Umbilical cord (tissue), 2 donors: ENCODE measurements around the gene APBB2. TPM values are rescaled to one million over a fixed set of nuclear protein-coding genes. Genes with fewer than 3 reads are reported as not detected.

Experiments
- DNase-seq: peaks from one replicate; pipeline ENCODE4 v3.0.0-alpha.2; 2015; ENCODE audit warnings: low spot score
- total RNA-seq: library from RNA; depleted of rRNA; stranded (reverse); fragments of >200 nt; gene quantifications from one replicate; pipeline ENCODE4 v1.2.3, GENCODE V29; 2014; ENCODE audit warnings: low replicate concordance; ENCODE audit not compliant: insufficient read depth

The APBB2 gene
- total RNA-seq, 1 donor from 2014 or later = 60.2 TPM

DNA sequence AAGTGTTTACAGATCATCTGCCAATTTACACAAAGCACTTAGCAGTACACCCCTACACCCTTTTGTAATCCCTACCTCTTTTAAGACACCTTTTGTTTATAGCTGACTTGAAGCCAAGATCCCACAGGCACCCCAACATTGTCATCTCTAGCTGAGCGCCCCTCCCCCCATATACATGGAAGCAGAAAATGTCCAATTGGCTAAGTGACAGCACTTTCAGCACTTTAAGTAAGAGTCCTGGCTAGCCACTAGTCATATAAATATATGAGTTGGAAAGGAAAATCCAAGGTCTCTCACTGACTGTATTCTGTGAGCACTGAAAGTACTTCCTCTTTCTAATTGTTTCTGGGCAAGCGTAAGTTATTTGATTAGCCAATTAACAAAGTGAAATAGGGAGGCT, 356.4 kb downstream of the APBB2 start:
- DNase-seq = no peak

DNA sequence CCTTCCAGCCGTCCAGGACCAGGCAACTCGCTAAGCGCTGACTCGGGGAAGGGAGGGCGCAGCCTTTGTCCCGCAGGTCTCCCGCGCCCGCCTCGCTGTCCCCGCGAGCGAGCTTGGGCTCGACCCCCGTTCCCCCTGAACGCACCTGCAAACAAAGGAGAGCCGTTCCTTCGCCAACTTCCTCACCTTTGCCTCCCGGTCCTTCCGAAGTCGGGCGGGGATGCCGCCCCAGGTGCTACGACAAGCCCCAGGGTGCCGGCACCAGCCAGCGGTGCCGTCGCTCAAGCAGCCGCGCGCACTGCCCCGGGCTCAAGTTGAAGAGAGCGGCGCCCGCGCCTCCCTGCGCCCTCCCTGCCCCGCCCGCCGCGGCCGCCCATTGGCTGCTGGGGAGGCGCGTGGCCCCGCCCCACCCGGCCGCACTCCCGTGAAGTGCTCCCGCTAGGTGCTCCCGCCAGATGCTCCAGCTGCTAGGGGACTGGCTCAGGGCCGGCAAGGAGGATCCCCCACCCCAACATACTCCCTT, 357.4 kb downstream of the APBB2 start:
- DNase-seq = peak; percentile 64

DNA sequence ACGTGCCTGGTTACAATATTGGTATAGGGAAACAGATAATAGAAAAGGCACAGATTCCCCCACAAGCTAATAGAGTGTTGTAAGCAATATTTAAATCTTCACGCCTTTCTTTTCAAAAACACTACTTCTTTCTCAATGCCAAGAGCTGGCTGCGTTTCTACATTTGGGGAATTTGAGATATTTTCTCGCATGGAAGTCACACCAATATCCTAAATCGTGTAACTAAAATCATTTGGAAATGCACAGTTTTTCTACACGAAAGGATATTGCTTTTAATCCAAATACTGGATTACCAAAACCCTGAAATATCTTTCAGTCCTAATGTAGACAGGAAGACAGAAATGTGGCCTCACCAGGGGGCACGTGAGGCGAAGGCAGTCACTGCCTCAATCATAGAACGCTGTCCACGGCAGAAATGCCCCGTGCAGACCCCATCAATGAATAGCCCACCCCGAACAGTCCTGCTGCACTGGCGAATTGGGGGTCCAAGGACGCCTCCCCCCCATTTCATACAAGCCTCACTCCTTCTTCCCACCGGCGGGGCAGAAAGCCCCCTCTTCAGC, 358.0 kb downstream of the APBB2 start:
- no peak for DNase-seq

DNA sequence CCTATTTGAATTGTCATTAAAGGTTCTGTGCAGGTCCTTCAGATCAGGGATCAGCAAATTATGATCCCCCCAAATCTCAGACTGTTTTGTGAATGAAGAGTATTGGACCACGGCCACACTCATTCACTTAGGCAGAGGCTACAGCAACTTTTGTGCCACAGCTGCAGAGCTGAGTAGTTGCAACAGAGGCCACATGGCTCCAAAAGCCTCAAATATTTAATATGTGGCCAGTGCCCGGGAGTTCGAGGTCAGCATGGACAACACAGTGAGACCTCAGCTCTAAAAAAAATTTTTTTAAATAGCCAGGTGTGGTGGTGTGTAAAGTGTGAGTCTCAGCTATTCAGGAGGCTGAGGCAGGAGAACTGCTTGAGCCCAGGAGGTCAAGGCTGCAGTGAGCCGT, 363.8 kb downstream of the APBB2 start:
- DNase-seq = no peak

DNA sequence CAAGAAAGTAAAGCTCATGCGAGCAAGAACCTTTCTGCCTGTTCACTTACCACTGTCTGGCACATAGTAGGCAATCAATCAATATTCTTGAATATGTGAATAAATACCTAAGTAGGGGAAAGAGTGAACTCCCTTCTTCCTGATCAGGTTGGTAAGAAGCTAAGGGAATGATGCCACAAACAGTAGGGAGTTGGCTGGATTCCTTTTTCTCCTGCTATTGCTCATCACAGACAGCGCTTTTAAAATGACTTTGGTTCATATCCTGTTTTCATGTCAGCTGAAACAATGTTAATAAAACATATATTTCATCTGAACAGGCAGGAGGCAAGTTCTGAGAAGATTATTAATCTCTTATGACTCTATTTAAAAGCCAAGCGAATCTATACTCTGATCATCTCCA, 365.4 kb downstream of the APBB2 start:
- no peak for DNase-seq

DNA sequence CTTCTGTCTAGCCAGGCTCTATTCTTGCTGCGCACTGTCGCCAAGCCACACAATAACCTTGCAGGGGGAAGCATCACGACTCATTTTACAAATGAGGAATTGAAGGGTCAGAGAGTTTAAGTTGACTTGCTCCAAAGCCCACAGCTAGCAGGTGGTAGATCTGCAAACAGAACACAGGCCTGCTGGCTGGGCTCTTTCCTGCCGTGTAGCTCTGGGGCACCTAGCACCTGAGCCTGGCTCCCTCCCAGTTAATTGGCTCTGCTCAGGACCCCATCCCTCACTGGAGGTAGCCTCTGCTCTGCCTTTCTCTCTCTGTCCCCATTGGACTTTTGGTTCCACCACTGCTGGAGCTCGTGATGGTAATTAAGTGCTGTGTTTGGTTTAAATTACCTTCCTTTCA, 366.1 kb downstream of the APBB2 start:
- DNase-seq = no peak

DNA sequence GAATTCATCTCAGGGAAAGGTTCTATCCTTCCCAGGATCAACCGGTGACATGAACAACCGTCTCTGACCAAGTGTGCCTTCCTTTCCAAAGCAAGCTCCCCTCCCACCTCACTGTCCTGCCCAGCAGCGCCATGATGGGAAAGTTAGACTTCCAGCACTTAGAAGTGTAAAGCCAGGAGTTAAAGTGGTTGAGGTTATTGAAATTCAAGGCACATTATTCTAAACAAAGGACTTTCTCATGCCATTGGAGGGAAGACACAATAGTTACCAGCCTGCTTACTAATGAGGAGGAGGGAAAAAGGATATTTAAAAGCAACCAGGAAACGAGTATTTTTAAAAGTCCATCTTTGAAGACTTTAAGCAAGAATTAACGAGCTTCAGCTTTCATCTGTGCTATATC, 367.8 kb downstream of the APBB2 start:
- DNase-seq = no peak

DNA sequence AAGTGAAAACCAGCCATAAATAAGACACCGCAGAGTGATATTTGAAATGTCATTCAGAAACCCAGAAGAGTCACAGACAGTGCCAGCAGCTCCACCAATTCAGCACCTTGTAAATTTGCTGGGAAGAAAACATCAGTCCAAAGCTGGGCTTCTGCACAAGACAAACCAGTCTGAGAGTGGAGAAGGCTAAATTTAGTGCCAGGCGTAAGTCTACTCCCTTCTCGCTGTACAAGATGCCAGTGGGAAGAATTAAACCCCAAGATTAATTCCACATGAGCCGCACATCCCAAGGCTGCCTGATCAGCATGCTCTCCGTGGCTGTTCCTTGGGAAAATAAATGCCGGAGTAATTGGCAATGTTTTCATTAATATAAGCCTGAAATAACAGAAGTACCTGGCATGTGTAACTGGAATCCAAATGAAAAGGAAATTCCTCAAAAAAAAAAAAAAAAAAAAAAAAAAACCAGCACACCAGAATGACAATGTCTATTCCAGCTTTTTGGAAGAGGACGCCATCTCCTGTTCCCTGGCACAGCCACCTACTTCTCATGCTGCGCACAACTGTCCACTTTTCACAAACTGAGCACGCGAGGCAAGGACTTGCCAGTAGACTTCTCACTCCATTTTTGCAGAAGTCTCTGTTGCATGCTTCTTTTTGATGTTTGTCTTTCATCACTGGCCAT, 369.0 kb downstream of the APBB2 start:
- peak; percentile 8 for DNase-seq

DNA sequence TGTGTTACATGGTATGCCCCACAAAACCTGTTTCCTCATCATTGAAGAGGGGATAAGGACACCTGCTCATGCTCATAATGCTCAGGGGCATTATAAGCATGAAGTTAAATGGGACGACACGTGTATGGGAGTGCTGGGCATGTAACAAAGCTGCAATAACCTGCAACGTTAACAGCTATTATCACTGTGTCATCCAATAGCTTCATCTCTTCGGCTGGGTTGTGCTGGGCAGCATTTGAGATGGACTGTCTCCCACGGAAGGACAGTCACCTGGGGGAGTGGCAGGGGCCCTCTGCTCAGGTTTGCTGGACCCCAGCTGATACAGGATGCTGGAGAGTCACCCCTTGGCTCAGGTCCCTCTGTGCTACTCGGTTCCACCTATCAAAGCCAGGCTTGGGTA, 370.1 kb downstream of the APBB2 start:
- DNase-seq = no peak

DNA sequence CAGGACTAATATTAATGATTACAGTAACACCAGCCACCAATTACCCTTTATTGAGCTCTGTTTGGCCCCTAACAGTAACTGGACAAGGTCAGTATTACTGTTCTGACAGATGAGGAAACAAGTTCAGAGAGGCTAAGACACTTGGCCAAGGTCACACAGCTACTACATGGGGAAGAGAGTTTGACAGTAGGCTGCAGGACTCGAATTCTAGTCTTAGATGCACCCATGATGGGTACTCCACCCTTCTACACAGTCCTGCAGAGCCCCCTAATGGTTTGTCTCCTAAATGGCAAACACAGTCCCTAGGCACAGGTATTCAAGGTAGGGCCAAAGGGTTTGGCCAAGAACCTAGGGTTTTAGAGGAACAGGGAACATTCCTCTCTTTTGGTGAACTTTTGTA, 370.6 kb downstream of the APBB2 start:
- no peak for DNase-seq

DNA sequence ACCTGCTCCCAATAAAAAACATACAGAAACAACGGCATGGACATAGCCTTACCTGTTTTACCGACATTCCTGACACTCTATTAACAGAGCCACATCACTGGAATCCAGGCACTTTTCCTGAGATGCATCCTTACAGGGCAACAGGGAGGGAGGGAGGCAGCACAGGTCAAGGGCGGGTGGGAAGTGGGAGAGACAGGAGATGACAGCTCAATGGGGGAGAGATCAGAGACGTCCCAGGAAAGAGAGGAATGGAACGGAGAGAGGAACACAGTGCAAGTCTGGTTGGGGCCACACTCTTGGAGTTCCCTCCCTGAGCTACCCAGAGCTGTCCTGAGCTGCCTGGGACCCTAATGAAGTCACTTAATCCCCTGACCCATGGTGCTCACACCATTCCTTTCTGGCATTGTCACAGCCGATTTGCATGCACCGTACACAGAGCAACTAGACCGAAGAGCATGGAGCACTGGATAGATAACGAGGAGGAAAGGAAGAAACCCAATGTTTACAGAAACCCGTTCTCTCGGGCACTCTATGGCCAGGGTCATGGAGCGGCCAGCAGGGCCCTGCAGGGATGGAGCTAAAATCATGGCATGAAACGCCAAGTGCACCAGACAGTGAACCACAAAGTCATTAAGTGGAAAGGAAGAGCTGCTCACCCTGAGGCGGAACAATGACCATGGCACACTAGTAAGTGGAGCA, 371.5 kb downstream of the APBB2 start:
- no peak for DNase-seq

DNA sequence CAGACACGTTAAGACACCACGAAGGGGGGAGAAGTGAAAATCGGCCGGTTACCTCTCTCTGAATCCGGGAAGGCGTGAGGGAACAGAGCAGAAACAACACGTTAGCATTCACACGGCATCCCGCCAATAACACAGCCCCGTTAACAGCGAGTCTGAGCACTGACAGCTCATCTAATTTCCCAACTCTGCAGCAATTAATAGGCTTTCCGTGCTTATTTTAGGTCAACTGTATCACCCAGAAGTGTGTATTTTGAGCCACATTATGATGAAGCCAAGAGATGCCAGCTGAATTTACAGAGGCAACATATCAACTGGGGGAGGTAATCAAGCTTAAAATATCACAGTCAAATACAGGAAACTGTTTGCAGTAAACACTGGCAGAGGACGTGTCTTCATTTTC, 372.0 kb downstream of the APBB2 start:
- no peak for DNase-seq

DNA sequence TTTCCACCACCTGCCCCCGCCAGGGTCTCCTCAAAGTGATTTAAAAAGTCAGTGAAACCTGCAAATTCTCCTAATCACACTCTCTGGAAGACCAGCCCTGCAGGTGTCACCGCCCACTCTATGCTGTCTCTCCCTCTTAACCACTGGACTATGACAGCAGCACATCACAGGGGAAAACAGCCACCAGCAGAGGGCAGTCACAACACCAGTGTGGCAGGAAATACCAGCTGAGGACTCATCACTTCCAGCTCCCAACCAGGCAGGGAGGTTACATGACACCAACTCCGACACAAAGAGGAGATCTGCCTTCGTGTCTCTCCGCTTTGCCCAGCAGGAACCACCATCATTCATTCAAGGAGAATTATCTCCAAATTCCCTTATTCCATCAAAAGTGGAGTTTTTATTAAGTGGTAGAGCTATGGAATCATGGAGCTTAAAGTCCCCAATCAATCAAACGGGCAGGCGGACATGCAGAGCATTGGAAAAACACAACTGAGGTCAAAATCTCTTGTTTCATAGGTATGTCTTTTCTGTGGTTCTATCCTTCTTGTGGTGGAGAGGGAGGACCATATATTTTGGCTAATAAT, 373.3 kb downstream of the APBB2 start:
- DNase-seq = peak; percentile 43

DNA sequence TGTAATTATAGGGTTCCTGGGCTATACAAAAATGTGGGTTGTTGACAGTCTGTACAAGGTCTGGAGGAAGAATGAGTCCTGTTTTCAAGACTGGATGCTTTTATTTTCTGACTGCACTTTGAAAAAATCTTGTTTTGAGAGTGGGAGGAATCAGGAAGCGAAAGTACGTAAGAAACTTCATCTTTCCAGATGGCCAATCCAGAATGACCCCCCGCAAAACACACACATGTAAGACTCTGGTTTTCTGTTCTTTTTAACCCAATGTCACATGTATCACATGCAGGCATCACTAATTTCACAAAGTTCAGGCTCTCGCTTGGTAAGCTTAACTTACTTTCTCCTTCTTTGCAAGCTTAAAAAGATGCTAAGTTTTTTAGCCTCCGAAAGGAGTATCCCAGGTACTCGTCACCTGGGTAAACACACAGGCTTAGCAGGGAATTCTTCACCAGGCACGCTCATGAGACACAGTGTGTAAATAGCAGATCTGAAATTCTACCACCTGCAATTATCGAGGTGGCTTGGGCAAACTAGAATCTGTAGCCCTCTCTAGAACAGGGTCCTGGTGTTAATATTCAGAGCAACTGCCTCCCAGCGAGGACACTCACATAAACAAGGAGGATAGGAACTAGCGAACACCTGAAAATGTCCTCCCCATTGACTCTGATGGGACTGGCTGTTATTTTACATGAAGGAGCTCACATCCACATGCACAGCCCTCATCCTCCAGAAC, 373.9 kb downstream of the APBB2 start:
- DNase-seq = no peak

DNA sequence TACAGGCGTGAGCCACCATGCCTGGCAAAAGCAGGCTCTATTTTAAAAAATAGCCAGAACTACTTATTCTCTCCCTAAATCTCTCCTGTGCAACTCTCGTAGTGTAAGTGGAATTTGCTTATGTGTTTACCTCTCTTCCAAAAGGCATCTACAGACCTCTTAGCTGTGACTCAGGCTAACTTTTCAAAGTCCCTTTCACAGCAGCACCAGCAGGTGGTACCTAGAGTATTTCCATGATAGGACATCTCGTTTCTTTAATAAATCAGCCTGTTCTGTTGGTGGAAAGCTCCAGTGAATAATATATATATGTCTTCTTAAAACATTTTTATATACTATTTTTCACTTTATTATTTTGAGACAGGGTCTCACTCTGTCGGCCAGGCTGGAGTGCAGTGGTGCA, 375.6 kb downstream of the APBB2 start:
- DNase-seq = no peak

DNA sequence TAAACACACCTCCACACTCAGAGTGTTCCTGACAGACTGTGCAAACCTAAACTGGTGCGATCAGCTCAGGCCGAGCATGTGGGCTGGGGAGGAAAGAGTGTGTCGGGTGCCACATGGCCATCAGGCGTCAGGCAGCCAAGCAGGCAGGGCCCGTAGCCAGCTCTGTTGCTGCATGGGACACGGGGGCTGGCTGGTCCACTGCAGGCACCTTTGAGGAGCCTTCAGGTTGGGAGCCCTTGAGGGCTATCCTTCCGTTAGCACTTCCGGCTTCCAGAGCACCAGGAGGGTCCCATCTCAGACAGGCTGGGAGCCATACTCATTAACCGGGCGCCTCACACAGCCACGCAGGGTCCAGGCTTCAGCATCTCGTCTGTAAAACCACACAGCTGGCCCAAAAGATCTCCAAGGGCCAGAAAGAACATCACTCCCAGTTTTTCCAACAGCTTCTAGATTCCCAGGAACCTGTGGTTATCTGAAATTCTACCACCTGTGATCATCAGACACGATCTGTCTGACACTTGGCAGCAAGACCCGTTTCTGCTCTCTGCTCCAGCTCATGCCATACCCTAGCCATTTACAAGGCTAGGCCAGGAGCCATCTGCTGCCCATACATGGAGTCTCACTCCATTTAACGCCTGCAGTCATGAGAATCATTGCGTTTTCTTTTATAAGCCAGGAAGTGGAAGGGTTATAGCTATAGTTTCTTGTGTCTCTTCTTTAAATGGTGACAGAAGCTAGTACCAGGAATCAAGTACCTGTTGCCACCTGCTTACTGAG, 377.1 kb downstream of the APBB2 start:
- no peak for DNase-seq

DNA sequence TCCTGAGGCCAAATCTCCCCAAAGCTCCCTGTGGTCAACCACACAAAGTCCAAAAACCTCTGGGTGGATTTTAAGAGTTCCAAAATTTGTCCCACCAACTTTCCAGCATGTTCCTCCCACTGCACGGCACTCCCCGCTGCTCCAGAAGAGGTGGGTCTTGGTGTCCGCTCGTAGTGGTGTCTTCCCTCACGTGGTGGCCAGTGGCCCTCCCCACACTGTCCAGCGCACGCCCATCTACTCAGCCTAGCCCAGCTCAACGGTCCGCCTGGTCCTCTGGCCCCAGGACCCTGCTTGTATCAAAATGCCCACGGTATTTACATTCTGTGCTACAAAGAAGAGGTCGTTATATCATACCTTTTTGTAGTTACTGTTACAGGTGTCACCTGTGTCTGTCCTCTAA, 381.1 kb downstream of the APBB2 start:
- no peak for DNase-seq

DNA sequence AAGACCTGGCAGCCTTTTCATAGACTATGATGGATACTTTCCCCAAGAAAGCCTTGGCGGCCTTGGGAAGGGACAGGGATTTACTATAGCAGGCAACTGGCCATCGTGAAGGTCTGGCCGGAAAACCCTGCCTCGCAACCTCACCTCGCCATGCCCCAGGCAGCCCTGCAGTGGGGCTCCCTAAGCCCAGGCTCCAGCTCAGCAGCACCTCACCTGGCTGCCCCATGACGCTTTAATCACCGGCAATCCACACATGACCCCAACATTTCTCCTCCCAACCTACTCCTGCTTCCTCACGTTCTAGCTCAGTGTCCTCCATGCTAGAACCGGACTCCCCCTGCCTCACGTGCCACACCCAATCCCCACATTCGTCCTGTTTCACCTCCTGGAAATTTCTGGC, 382.2 kb downstream of the APBB2 start:
- DNase-seq = no peak

DNA sequence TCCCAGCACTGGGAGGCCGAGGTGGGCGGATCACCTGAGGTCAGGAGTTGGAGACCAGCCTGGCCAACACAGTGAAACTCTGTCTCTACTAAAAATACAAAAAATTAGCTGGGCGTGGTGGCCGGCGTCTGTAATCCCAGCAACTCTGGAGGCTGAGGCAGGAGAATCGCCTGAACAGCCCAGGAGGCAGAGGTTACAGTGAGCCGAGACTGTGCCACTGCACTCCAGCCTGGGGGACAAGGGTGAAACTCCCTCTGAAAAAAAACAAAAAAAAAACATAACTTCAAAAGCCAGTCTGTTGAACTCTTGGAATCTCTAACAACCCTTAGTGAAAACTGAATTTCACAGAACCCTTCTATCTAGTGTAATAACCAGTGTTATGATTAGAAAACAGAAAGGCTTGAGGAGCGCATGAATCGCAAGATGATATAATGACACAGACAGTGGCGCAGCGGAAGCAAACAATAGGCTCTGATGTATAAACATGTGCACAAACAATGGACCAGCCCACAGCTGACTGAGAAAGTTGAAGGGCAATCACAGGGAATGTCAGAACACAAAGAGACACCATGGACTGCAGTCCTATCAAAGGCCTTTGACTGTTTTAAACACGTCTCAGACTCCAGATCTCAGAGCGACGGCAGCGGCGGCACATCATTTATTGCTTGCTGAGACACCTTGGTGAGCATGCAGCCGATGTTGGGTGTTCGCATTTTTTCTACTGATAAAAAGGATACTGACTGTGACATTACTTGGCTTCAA, 383.0 kb downstream of the APBB2 start:
- no peak for DNase-seq

DNA sequence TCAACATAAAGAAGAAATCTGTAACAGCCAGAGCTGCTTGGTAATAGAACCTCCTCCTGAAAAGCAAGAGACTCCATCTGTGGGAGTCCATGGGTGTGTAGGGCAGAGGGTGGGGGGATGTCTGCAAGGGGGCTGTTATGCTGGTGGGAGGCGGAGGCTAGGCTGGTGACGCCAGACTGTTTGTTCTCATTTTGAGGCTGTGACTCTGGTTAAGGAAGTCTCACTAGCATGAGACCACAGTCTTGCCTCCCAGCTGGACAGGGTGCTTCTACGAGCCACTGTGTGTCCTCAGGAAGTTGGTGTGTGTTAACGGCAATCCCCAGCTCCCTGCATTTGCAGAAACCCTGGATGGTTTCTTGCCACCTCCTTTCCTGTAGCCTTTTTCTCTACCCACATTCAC, 384.8 kb downstream of the APBB2 start:
- DNase-seq = no peak
